IMR-90 (cell line): ENCODE measurements around the gene MAOA. TPM values are rescaled to one million over a fixed set of nuclear protein-coding genes. Genes with fewer than 3 reads are reported as not detected.

ENCODE experiments used
- ATAC-seq: fragments of 200-7000 bp; cut with Tn5 transposase; 2 replicates; pipeline ENCODE4 v1.9.1; 2020; ENCODE audit warnings: low read depth, mild to moderate bottlenecking, moderate library complexity
- BruUV-seq: library from RNA; stranded (reverse); fragments of 400-500 nt; replicated peaks from 2 replicates; lab custom pipeline; 2021; lab: Mats Ljungman, UMichigan
- CTCF ChIA-PET: fragments of 300-600 bp; formaldehyde crosslinking; extraction: SDS; loops from one replicate; lab custom pipeline; 2021; ENCODE audit warnings: antibody characterized with exemption; lab: Yijun Ruan, JAX
- POLR2A ChIA-PET: fragments of 300-600 bp; sonication (Branson Sonifier 250); formaldehyde crosslinking; loops from one replicate; lab custom pipeline; 2022; ENCODE audit warnings: antibody characterized with exemption; ENCODE audit not compliant: unreplicated experiment; lab: Charles Lee
- DNase-seq: peaks from one replicate; pipeline ENCODE4 v3.0.0; 2013
- H2AFZ ChIP-seq: replicated peaks from 2 replicates; pipeline ENCODE3; 2013; ENCODE audit warnings: low read length, mild to moderate bottlenecking; ENCODE audit not compliant: poor library complexity
- H2AK5ac ChIP-seq: 2 replicates; pipeline ENCODE4 v1.6.1; 2013; ENCODE audit warnings: low read depth, low read length, inconsistent platforms
- H2AK9ac ChIP-seq: replicated peaks from 2 replicates; pipeline ENCODE3; 2013; ENCODE audit warnings: mild to moderate bottlenecking, low read depth, low read length, moderate library complexity; ENCODE audit not compliant: poor library complexity
- H2BK120ac ChIP-seq: 2 replicates; pipeline ENCODE4 v1.6.1; 2013; ENCODE audit warnings: low read depth, low read length, inconsistent platforms
- H2BK15ac ChIP-seq: 3 replicates; pipeline ENCODE4 v1.6.1; 2013; ENCODE audit warnings: low read depth, low read length, inconsistent platforms
- H2BK20ac ChIP-seq: 2 replicates; pipeline ENCODE4 v1.6.1; 2013; ENCODE audit warnings: low read depth, mild to moderate bottlenecking, inconsistent platforms, low read length, moderate library complexity
- H2BK5ac ChIP-seq: 2 replicates; pipeline ENCODE4 v1.6.1; 2013; ENCODE audit warnings: mild to moderate bottlenecking, low read depth, low read length, inconsistent platforms; ENCODE audit not compliant: poor library complexity, severe bottlenecking
- H3K14ac ChIP-seq: replicated peaks from 2 replicates; pipeline ENCODE4 v1.6.1; 2013; ENCODE audit warnings: low read depth, low read length, inconsistent platforms
- H3K18ac ChIP-seq: 2 replicates; pipeline ENCODE4 v1.6.1; 2013; ENCODE audit warnings: low read depth, low read length, control low read depth
- H3K23ac ChIP-seq: 2 replicates; pipeline ENCODE4 v1.6.1; 2013; ENCODE audit warnings: low read depth, low read length, inconsistent platforms
- H3K27ac ChIP-seq: 2 replicates; pipeline ENCODE4 v1.5.1; 2013; ENCODE audit warnings: mild to moderate bottlenecking, control low read depth, low read length; ENCODE audit not compliant: insufficient read depth
- H3K27me3 ChIP-seq: 2 replicates; pipeline ENCODE4 v1.6.1; 2013; ENCODE audit warnings: low read length; ENCODE audit not compliant: control insufficient read depth, insufficient read depth
- H3K36me3 ChIP-seq: 2 replicates; pipeline ENCODE4 v1.6.1; 2013; ENCODE audit warnings: low read length, mixed read lengths; ENCODE audit not compliant: control insufficient read depth, insufficient read depth
- H3K4ac ChIP-seq: 2 replicates; pipeline ENCODE4 v1.6.1; 2013; ENCODE audit warnings: low read depth, low read length, inconsistent platforms
- H3K4me1 ChIP-seq: 2 replicates; pipeline ENCODE4 v1.6.1; 2013; ENCODE audit warnings: low read length, mixed read lengths; ENCODE audit not compliant: control insufficient read depth, insufficient read depth
- H3K4me2 ChIP-seq: 2 replicates; pipeline ENCODE4 v1.6.1; 2013; ENCODE audit warnings: low read depth, mild to moderate bottlenecking, control low read depth, low read length, moderate library complexity
- H3K4me3 ChIP-seq: 2 replicates; pipeline ENCODE4 v1.5.1; 2013; ENCODE audit warnings: low read depth, mild to moderate bottlenecking, control low read depth, low read length, moderate library complexity; ENCODE audit not compliant: insufficient read depth
- H3K56ac ChIP-seq: 2 replicates; pipeline ENCODE4 v1.6.1; 2013; ENCODE audit warnings: low read length, inconsistent platforms; ENCODE audit not compliant: insufficient read depth; ENCODE audit errors: extremely low read depth
- H3K79me1 ChIP-seq, 2 experiments: 2 replicates each; pipeline ENCODE4 v1.6.1; 2013; ENCODE audit warnings: low read length in 2 of 2, inconsistent platforms in 1 of 2, low read depth in 1 of 2
- H3K9ac ChIP-seq: 2 replicates; pipeline ENCODE4 v1.6.1; 2013; ENCODE audit warnings: low read depth, low read length, control low read depth
- H3K9me1 ChIP-seq: 2 replicates; pipeline ENCODE4 v1.6.1; 2013; ENCODE audit warnings: low read length, inconsistent platforms; ENCODE audit not compliant: insufficient read depth
- H3K9me3 ChIP-seq: 2 replicates; pipeline ENCODE4 v1.6.1; 2013; ENCODE audit warnings: low read length; ENCODE audit not compliant: control insufficient read depth, insufficient read depth
- H4K20me1 ChIP-seq: 2 replicates; pipeline ENCODE4 v1.6.1; 2013; ENCODE audit warnings: low read length, inconsistent platforms; ENCODE audit not compliant: insufficient read depth
- H4K5ac ChIP-seq: 2 replicates; pipeline ENCODE4 v1.6.1; 2013; ENCODE audit warnings: mild to moderate bottlenecking, low read depth, low read length, control low read depth
- H4K8ac ChIP-seq, 2 experiments: 2 replicates each; pipeline ENCODE4 v1.6.1; 2013; ENCODE audit warnings: low read depth in 2 of 2, low read length in 2 of 2, control low read depth in 1 of 2, inconsistent platforms in 1 of 2
- H4K91ac ChIP-seq: 2 replicates; pipeline ENCODE4 v1.6.1; 2013; ENCODE audit warnings: low read depth, low read length, inconsistent platforms; ENCODE audit not compliant: insufficient read depth
- CEBPB ChIP-seq: IDR thresholded peaks from 2 replicates; pipeline ENCODE4 v1.6.1; 2012; ENCODE audit warnings: low read depth, low read length, improper control_type of control experiment
- ELK1 ChIP-seq: fragments of 150-350 bp; IDR thresholded peaks from 2 replicates; pipeline ENCODE4 v1.6.1; 2016; ENCODE audit warnings: low read depth, mild to moderate bottlenecking, low read length, moderate library complexity, borderline replicate concordance
- FOS ChIP-seq: fragments of 150-350 bp; IDR thresholded peaks from 2 replicates; pipeline ENCODE4 v1.6.1; 2016; ENCODE audit warnings: low read depth, low read length
- MAFK ChIP-seq: IDR thresholded peaks from 2 replicates; pipeline ENCODE4 v1.6.1; 2012; ENCODE audit warnings: low read depth, low read length, improper control_type of control experiment
- NFE2L2 ChIP-seq: fragments of 150-350 bp; IDR thresholded peaks from 2 replicates; pipeline ENCODE4 v1.6.1; 2016; ENCODE audit warnings: low read depth, mild to moderate bottlenecking, low read length
- POLR2A ChIP-seq: IDR thresholded peaks from 2 replicates; pipeline ENCODE4 v1.6.1; 2012; ENCODE audit warnings: mild to moderate bottlenecking, low read depth, low read length
- RAD21 ChIP-seq: IDR thresholded peaks from 2 replicates; pipeline ENCODE4 v1.6.1; 2012; ENCODE audit warnings: low read length, improper control_type of control experiment
- RFX5 ChIP-seq: IDR thresholded peaks from 2 replicates; pipeline ENCODE4 v1.8.0; 2012; ENCODE audit warnings: low read depth, mild to moderate bottlenecking, low read length, moderate library complexity
- SMC3 ChIP-seq: fragments of 150-350 bp; IDR thresholded peaks from 2 replicates; pipeline ENCODE4 v1.6.1; 2016; ENCODE audit warnings: low read depth, mild to moderate bottlenecking, antibody characterized with exemption, low read length, moderate library complexity
- WGBS, 2 experiments: methylation state at CpG; one replicate each; pipeline versions ENCODE4 v1.1.5 to v1.1.7; 2013; ENCODE audit warnings: missing lambda C conversion rate in 2 of 2; ENCODE audit not compliant: insufficient read length in 1 of 2; ENCODE audit errors: extremely low coverage in 2 of 2; 5-methylcytosine and 5-hydroxymethylcytosine counted together
- dilution Hi-C: fragments of 300-500 bp; cut with HindIII; formaldehyde crosslinking; loops from one replicate; pipeline ENCODE4 v1.14.3; 2018; ENCODE audit warnings: low sequenced_read_pairs; ENCODE audit not compliant: unreplicated experiment
- in situ Hi-C: fragments of 300-500 bp; cut with MboI; formaldehyde crosslinking; loops from 3 replicates; pipeline ENCODE4 v1.14.3; 2019; ENCODE audit warnings: low sequenced_read_pairs, inconsistent platforms, mixed read lengths
- intact Hi-C: fragments of 100-400 bp; cut with micrococcal nuclease; formaldehyde crosslinking; loops from 2 replicates; pipeline ENCODE4 v1.10.0; 2022
- polyA plus RNA-seq, 3 experiments: library from polyadenylated mRNA; depleted of rRNA; stranded (reverse); fragments of >200 nt; gene quantifications; 2 replicates each; pipeline ENCODE4 v1.2.3, GENCODE V29; 2012; ENCODE audit warnings: low replicate concordance in 1 of 3
- total RNA-seq: library from RNA; depleted of rRNA; stranded (reverse); fragments of >200 nt; gene quantifications from 2 replicates; pipeline ENCODE4 v1.2.3, GENCODE V29; 2012
- TF ChIP-seq, protein P1 (sequence below): fragments of 150-350 bp; IDR thresholded peaks from 2 replicates; pipeline ENCODE4 v1.6.1; 2017; ENCODE audit warnings: mild to moderate bottlenecking, antibody characterized with exemption, low read length, low read depth

Gene MAOA
- total and polyA plus RNA-seq, 2 of the 4 experiments (the other 2 are of a cell fraction): 0.14 to 0.36 TPM

DNA sequence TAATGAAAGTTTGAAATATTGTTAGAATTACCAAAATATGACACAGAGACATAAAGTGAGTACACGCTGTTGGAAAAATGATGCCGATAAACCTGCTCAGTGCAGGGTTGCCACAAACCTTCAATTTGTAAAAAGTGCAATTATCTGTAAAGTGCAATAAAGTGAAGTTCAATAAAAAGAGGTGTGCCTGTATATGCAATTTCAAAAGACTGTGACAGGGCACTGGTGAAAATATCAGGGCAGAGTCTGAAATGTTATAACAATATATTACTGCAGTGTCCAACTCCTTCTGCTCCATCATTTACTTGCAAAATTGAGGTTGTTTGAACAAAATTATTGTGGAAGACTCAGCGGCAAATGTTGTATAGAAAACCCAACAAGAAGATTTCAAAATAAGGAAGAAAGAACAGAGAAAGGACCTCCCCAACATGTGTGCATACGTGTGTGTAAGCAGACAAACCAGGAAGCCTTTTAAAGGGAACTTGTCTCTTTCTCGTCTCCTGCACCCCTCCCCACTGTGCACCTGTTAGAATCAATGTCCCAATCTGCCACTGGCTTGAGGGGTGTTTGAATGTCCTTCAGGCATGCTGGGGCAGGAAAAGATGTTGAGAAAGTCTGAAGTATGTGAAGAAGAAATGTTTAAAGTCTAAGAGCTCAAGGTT lies 130.0 kb downstream of the MAOA start:
- H3K79me1 ChIP-seq: no peaks in the 10 kb centered on the region
- H3K18ac ChIP-seq: no peak overlapping the region
- H4K91ac ChIP-seq: no peak overlapping the region
- no peaks in the 10 kb centered on the region for H3K9me1 ChIP-seq
- no peak overlapping the region for H3K4me3 ChIP-seq
- H3K27ac ChIP-seq: no peak overlapping the region
- CTCF ChIA-PET: no interaction called here
- H3K4ac ChIP-seq: no peak overlapping the region
- in situ Hi-C loops (no loop called here), dilution Hi-C loops (no loop called here), intact Hi-C loops (no loop called here)
- H2AK9ac ChIP-seq: no peak overlapping the region
- H3K56ac ChIP-seq: no peak overlapping the region
- no peak overlapping the region for H4K8ac ChIP-seq
- no peak overlapping the region for H3K4me2 ChIP-seq
- H2BK20ac ChIP-seq: no peak overlapping the region
- ATAC-seq (no peak), DNase-seq (no peak)
- H4K5ac ChIP-seq: no peak overlapping the region
- no peaks in the 10 kb centered on the region for H4K20me1 ChIP-seq
- no peak overlapping the region for H2AK5ac ChIP-seq
- no peaks in the 10 kb centered on the region for H3K4me1 ChIP-seq
- no peak overlapping the region for H2BK5ac ChIP-seq
- no peak overlapping the region for H2AFZ ChIP-seq
- 80% methylated on average over 1 of the region's 5 CpGs; no CpG with 5 or more reads in 1 of the 2 experiments for WGBS, 2 experiments
- no peak overlapping the region for H2BK15ac ChIP-seq
- H3K9me3 ChIP-seq: no peaks in the 10 kb centered on the region
- no peaks in the 10 kb centered on the region for H3K36me3 ChIP-seq
- BruUV-seq: no TSS peak
- no peaks in the 10 kb centered on the region for H3K27me3 ChIP-seq
- no peak overlapping the region for H2BK120ac ChIP-seq
- POLR2A ChIA-PET: no interaction called here
- no peak overlapping the region for H3K9ac ChIP-seq
- no peak overlapping the region for H3K23ac ChIP-seq
- TF ChIP-seq ELK1 (no peak), RFX5 (no peak), RAD21 (no peak), FOS (no peak), NFE2L2 (no peak), POLR2A (no peak), MAFK (no peak), SMC3 (no peak), CEBPB (no peak)
- TF ChIP-seq, protein P1, sequence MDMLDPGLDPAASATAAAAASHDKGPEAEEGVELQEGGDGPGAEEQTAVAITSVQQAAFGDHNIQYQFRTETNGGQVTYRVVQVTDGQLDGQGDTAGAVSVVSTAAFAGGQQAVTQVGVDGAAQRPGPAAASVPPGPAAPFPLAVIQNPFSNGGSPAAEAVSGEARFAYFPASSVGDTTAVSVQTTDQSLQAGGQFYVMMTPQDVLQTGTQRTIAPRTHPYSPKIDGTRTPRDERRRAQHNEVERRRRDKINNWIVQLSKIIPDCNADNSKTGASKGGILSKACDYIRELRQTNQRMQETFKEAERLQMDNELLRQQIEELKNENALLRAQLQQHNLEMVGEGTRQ: no peak
- H3K14ac ChIP-seq: no peak overlapping the region
